Measurements from ENCODE around the gene PSAPL1.

PSAPL1 gene

DNA sequence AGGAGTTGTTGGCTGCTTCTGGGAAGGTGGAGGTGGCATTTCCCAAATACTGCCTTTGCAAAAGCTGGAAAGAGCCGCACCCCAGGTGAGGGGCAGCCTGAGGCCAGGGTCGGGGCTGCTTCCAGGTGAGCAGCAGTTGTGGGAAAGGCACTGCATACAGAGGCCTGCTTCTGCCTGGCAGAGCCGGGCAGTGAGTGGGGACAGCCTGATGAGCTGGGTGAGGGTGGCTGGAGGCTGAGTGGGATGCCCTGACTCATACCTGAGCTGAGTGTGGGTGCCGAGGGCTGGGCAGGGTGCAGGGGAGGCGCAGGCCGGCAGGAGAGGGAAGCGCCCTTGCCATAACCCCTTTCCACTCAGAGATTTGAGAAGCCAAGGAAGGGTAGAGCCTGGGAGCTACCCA is 6.5 kb upstream of the PSAPL1 start:
- no peak for DNase-seq (ENCODE audit: low read depth, low spot score)
- H3K36me3 ChIP-seq (ENCODE audit: insufficient read depth, low read length): no peaks in the 10 kb centered on the region
- no peak overlapping the region for H3K9ac ChIP-seq (ENCODE audit: insufficient read length)
- H3K4me3 ChIP-seq: no peak overlapping the region
- no peak for TF ChIP-seq EZH2 (IDR thresholded peaks at IDR 0.05)
- TF ChIP-seq FOXP2 (optimal IDR thresholded peaks at IDR 0.05; ENCODE audit: control extremely low read depth, extremely low read length, insufficient read depth): no peak
- no peak for TF ChIP-seq POLR2AphosphoS5 (IDR thresholded peaks at IDR 0.05; ENCODE audit: borderline replicate concordance, low read depth, low read length)
- no peaks in the 10 kb centered on the region for H3K9me3 ChIP-seq (ENCODE audit: low read depth, low read length)
- no peak overlapping the region for H3K27ac ChIP-seq

DNA sequence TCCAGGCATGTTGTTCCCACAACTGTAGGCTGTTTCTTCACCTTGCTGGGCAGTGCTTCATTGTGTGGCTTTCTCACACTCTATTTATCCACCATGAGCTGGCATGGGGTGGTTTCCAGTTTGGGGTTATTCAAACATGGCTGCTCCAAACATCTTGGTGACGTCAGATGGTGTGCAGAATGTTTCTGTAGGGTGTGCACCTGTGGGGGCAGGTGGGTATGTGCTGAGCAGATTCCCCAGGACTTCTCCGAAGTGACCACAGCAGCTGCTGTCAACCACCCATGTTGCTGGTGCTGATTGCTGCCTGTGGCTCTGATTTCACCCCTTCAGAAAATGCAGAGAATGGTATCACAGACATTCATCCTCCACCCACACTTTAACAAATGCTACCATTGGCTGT is 5.0 kb upstream of the PSAPL1 start:
- Histone ChIP-seq H3K27ac (no peak overlapping the region), H3K4me3 (no peak overlapping the region), H3K36me3 (ENCODE audit: insufficient read depth, low read length) (no peaks in the 10 kb centered on the region), H3K9me3 (ENCODE audit: low read depth, low read length) (no peaks in the 10 kb centered on the region), H3K9ac (ENCODE audit: insufficient read length) (no peak overlapping the region)
- DNase-seq (ENCODE audit: low read depth, low spot score): no peak
- TF ChIP-seq EZH2 (IDR thresholded peaks at IDR 0.05) (no peak), FOXP2 (optimal IDR thresholded peaks at IDR 0.05; ENCODE audit: control extremely low read depth, extremely low read length, insufficient read depth) (no peak), POLR2AphosphoS5 (IDR thresholded peaks at IDR 0.05; ENCODE audit: borderline replicate concordance, low read depth, low read length) (no peak)

DNA sequence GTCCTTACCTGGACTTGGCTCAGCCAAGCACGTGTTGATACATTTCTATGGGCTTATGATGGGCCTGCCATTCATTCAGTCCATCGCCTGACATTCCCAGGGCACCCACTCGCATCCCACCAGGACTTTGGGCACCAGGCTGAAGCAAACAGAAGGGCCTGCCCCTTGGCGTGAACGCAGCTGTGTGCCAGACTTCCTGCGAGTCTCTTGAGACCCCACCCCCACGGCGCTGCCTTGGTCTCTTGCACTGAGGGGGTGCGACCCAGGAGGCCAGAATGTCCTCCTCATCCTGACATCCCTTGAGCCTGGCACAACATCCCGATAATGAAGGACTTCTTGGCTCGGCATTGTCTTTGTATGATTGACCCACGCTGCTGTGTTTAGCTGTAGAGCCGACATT is 1.5 kb upstream of the PSAPL1 start:
- Histone ChIP-seq H3K4me3 (no peak overlapping the region), H3K9me3 (ENCODE audit: low read depth, low read length) (no peaks in the 10 kb centered on the region), H3K9ac (ENCODE audit: insufficient read length) (no peak overlapping the region), H3K36me3 (ENCODE audit: insufficient read depth, low read length) (no peaks in the 10 kb centered on the region), H3K27ac (no peak overlapping the region)
- TF ChIP-seq EZH2 (IDR thresholded peaks at IDR 0.05) (no peak), FOXP2 (optimal IDR thresholded peaks at IDR 0.05; ENCODE audit: control extremely low read depth, extremely low read length, insufficient read depth) (no peak), POLR2AphosphoS5 (IDR thresholded peaks at IDR 0.05; ENCODE audit: borderline replicate concordance, low read depth, low read length) (no peak)
- no peak for DNase-seq (ENCODE audit: low read depth, low spot score)

DNA sequence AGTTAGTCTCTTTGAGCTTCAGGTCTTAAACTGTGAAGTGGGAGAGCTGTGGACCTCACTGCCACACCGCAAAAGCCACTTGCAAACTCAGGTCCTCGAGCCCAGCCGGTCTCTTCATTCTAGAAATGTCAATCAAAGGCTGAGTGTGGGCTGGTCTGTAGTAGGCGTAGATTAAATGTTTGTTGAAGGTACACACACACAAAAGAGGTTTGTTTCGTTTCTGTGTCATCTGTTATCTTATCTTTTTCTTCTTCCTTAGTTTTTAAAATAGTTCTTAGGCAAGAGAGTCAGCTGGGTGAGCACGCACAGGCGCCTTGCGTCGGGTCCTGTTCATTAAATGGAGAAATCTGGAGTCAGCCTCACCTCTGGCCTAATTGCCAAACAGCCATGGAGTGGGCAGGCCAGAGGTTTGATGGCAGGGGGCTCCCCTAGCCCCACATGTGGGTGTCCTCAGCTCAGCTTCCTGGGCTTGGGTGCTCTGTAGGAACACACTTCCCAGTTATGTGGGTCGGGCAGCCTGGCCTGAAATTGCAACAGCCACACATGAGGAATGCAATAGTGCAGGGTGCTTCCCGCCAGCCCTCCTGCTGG is 836 bp upstream of the PSAPL1 start:
- Histone ChIP-seq H3K27ac (no peak overlapping the region), H3K4me3 (no peak overlapping the region), H3K9ac (ENCODE audit: insufficient read length) (no peak overlapping the region), H3K9me3 (ENCODE audit: low read depth, low read length) (no peaks in the 10 kb centered on the region), H3K36me3 (ENCODE audit: insufficient read depth, low read length) (no peaks in the 10 kb centered on the region)
- no peak for TF ChIP-seq POLR2AphosphoS5 (IDR thresholded peaks at IDR 0.05; ENCODE audit: borderline replicate concordance, low read depth, low read length)
- TF ChIP-seq FOXP2 (optimal IDR thresholded peaks at IDR 0.05; ENCODE audit: control extremely low read depth, extremely low read length, insufficient read depth): no peak
- TF ChIP-seq EZH2 (IDR thresholded peaks at IDR 0.05): no peak
- no peak for DNase-seq (ENCODE audit: low read depth, low spot score)

DNA sequence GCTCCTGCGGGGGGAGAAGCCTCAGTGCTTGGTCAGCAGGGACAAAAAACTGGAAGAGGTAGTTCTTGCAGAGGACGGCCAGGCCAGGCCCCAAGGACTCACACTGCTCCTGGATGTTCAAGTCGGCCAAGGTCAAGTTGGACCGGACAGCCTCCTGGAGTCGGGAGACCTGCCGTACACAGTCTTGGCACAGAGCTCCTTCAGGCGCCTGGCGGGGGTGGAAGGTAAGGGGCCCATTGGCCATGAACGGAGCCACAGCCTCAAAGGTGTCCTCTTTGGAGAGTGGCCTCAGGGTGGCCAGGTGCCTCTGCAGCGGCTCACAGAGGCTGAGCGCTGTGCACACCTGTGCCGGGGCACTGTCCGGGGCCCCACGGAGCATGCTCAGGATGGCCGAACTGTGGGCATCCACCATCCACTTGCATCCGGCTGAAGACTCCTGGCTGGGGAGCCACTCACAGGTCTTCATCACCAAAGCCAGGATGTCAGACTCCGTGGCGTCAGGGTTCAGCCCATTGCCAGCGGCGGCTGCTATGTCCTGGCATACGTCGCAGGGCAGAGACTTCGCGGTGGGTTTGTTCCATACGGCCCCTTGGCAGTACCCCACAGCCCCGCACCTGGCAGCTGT is 477 bp downstream of the PSAPL1 start:
- H3K27ac ChIP-seq: no peak overlapping the region
- TF ChIP-seq POLR2AphosphoS5 (IDR thresholded peaks at IDR 0.05; ENCODE audit: borderline replicate concordance, low read depth, low read length) (no peak), FOXP2 (optimal IDR thresholded peaks at IDR 0.05; ENCODE audit: control extremely low read depth, extremely low read length, insufficient read depth) (no peak), EZH2 (IDR thresholded peaks at IDR 0.05) (no peak)
- H3K36me3 ChIP-seq (ENCODE audit: insufficient read depth, low read length): no peaks in the 10 kb centered on the region
- no peaks in the 10 kb centered on the region for H3K9me3 ChIP-seq (ENCODE audit: low read depth, low read length)
- no peak overlapping the region for H3K4me3 ChIP-seq
- DNase-seq (ENCODE audit: low read depth, low spot score): no peak
- H3K9ac ChIP-seq (ENCODE audit: insufficient read length): no peak overlapping the region

DNA sequence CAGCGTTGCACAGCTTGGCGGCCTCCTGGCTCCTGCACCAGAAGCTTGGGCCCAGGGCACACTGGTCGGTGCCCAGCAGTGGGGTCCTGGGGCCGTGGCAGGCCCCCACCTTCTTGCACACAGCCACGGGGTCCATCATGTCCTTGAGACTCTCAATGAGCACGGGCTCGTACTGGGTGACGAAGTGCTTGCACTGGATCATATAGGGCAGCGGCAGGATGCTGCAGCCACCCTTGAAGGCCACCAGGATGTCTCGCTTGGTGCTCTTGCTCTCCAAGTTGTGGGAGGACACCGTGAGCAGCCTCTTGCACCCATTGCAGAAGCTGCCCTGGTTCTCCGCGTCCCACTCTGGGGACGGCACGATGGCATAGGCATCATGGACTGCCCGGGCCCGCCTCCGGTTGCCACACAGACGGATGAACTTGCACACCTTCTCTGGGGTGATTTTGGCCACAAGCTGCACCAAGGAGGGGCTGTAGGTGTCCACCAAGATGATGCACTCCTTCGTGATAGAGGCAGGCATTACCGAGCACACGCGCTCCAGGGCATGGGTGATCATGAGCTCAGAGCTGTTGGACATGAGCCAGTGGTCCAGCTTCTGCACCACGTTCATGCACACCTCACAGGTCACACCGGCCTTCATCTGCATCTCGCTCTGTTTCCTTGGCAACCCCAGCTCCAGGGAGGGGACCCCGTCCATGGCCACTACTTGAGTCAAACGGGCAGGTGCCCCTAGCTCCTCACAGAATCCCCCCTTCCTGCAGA is 1.2 kb downstream of the PSAPL1 start:
- Histone ChIP-seq H3K9me3 (ENCODE audit: low read depth, low read length) (no peaks in the 10 kb centered on the region), H3K9ac (ENCODE audit: insufficient read length) (no peak overlapping the region), H3K36me3 (ENCODE audit: insufficient read depth, low read length) (no peaks in the 10 kb centered on the region), H3K27ac (no peak overlapping the region), H3K4me3 (no peak overlapping the region)
- TF ChIP-seq EZH2 (IDR thresholded peaks at IDR 0.05) (no peak), POLR2AphosphoS5 (IDR thresholded peaks at IDR 0.05; ENCODE audit: borderline replicate concordance, low read depth, low read length) (no peak), FOXP2 (optimal IDR thresholded peaks at IDR 0.05; ENCODE audit: control extremely low read depth, extremely low read length, insufficient read depth) (no peak)
- DNase-seq (ENCODE audit: low read depth, low spot score): no peak

DNA sequence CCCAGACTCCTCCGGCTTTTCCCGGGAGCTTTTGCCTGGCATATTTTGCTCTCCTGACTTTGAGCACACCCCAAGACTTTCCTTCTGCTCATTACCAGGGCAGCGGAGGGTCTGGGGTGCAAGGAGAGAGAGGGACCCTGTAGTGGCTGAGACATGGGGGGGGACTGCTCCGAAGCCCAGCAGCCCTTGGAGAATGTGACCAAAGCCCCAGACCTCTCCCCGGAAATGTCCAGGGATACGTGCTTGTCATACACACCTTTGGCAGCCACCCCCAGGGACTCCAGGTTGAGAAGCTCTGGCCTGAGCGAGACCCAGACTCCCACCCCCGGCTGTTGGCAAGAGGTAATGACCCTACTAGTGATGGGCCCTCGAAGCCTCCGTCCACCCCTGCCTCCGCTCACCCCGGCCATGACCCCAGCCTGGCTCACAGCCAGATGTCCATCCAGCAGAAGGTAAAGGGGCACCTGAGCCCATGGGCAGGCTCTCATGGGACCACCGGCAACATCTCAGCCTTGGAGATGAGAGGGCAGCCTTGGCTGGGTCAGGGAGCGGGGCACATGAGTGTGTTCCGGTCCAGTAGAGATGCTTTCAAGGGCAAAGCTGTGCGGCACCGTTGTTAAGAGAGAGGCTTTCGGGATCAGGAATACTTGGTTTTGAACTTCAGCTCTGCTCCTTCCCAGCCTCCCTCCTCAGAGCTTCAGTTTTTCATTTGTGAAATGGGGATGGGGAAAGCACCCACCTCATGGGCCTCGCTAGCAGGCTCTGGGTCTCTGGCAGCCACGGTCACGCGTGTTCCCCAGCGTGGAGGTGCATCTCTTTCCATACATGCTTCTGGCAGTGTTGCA is 2.0 kb downstream of the PSAPL1 start:
- DNase-seq (ENCODE audit: low read depth, low spot score): no peak
- H3K27ac ChIP-seq: no peak overlapping the region
- no peak overlapping the region for H3K9ac ChIP-seq (ENCODE audit: insufficient read length)
- H3K9me3 ChIP-seq (ENCODE audit: low read depth, low read length): no peaks in the 10 kb centered on the region
- TF ChIP-seq EZH2 (IDR thresholded peaks at IDR 0.05) (no peak), POLR2AphosphoS5 (IDR thresholded peaks at IDR 0.05; ENCODE audit: borderline replicate concordance, low read depth, low read length) (no peak), FOXP2 (optimal IDR thresholded peaks at IDR 0.05; ENCODE audit: control extremely low read depth, extremely low read length, insufficient read depth) (no peak)
- H3K4me3 ChIP-seq: no peak overlapping the region
- no peaks in the 10 kb centered on the region for H3K36me3 ChIP-seq (ENCODE audit: insufficient read depth, low read length)
